Measurements from ENCODE around the gene ITK.
A peak's percentile ranks its signal among the peaks of the same experiment; 100 is the strongest.

DNA sequence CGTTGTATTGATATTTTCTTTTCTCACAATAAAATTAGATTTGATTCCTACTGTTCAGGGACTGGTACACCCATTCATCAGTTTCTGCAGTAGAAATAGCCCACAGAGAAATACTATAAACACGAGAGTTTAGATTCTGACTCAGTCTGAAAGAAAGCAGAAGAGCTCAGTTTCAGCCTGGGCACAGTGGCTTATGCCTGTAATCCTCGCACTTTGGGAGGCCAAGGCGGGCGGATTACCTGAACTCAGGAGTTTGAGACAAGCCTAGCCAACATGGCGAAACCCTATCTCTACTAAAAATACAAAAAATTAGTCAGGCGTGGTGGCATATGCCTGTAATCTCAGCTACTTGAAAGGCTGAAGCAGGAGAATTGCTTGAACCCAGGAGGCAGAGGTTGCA, 8.6 kb downstream of the ITK start:
- TF ChIP-seq SPI1 (IDR thresholded peaks at IDR 0.05; ENCODE audit: low read depth, low read length) (peak; percentile 23; the same call in 1 of the 2 replicates), POLR2AphosphoS5 (IDR thresholded peaks at IDR 0.05; ENCODE audit: low read depth, low read length) (no peak), POLR2A (IDR thresholded peaks at IDR 0.05; ENCODE audit: low read depth, low read length) (no peak), TAF1 (IDR thresholded peaks at IDR 0.05; ENCODE audit: low read depth, low read length) (no peak), POU2F2 (IDR thresholded peaks at IDR 0.05; ENCODE audit: low read depth, low read length) (no peak)
